GM18526 (cell line): ENCODE results near the gene USP7.
A peak's percentile ranks its signal among the peaks of the same experiment; 100 is the strongest.

Source experiments
- POLR2A ChIP-seq: IDR thresholded peaks from 3 replicates; pipeline ENCODE4 v1.6.1; 2011; ENCODE audit not compliant: insufficient read length; ENCODE audit errors: extremely low read depth

The USP7 gene

GRCh38 chr16:8963821-8964441 lies at the start of gene USP7:
TSS of gene USP7 (minus strand) at chr16:8963906. CDS start at chr16:8963285, 621 bp downstream.
- peak; percentile 76 for TF ChIP-seq POLR2A

DNA sequence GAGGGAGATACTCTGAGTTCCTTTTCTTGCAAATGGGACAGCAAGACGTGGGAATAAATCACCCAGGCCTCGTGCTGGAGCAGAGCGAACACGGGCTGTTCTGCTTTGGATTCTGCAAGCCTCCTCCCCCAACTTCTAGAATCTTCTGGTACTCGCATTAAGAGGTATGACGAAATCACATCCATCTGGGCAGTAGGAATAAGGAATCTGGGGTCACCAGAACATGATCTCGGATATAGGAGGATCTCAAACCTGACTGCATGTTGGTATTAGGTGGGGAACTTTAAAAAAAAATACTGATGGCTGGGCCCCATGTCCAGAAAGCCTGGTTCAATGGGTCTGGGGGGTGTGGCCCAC lies 49.8 kb upstream of the USP7 start:
- no peak for TF ChIP-seq POLR2A

DNA sequence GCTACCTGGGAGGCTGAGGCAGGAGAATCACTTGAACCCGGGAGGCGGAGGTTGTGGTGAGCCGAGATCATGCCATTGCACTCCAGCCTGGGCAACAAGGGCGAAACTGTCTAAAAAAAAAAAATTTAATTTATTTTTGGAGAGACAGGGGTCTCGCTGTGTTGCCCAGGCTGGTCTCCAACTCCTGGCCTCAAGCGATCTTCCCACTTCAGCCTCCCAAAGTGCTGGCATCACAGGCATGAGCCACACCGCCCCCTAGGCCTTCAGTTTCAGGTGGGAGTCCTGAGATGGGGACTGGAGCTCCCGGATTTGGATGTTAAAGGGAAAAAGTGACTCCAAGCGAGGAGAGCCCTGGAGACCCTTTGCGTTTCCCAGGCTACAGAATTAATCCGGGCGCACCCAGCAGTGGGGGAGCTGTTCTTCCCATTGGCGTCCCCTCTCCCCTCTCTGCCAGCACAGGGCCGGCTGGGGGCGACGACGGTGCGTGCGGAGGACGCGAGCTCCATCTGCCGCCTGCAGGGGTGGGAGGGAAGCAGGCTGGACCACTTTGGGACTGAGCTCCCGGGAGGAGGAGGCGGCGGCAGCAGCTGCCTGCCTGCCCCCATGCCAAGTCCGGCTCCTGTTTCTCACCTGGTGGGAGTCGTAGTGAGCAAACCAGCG lies 49.3 kb upstream of the USP7 start:
- TF ChIP-seq POLR2A = no peak

DNA sequence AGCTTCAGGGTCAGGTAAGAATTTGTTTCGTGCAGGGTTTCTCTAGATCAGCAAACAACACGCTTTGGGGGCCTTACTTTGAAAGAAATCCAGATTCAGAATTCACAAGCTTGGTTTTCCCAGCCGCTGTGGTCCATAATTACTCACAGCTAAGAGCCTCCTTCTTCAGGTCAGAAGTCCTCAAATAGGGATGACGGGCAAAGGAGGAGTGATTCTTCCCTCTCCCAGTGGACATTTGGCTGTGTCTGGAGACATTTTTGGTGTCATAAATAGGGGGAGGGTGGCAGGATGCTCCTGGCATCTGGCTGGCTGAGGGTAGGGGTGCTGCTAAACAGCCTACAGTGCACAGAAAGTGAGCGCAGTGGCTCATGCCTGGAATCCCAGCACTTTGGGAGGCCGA lies 48.6 kb upstream of the USP7 start:
- TF ChIP-seq POLR2A = no peak

GRCh38 chr16:9008601-9009260 lies 45.0 kb upstream of the USP7 start:
- TF ChIP-seq POLR2A = no peak

DNA sequence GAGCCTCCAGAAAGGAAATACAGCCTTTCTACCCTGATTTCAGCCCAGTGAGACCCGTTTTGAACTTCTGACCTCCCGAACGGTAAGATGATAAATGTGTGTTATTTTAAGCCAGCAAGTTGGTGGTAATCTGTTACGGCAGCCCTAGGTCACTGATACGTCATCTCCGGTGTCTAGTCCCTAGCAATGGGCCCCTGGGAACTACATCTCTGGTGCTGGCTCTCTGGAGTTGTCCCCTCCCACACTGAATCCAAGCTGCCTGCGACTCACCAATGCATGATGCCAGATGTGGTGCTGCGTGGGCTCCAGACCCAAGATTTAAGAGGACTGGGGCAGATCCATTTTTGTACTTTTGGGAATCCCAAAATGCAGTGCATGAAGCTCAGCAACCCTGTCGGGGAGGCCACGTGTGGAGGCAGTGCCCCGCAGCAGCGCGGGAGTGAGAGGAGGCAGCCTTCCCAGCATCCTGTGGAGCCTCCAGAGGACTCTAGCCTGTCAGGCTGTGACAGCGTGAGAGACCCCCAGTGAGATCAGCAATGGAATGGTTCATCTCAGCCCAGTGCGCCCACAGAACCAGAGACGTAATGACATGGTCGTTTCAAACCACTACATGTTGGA lies 43.6 kb upstream of the USP7 start:
- no peak for TF ChIP-seq POLR2A

GRCh38 chr16:9004183-9004582 lies 40.5 kb upstream of the USP7 start:
- TF ChIP-seq POLR2A = no peak

DNA sequence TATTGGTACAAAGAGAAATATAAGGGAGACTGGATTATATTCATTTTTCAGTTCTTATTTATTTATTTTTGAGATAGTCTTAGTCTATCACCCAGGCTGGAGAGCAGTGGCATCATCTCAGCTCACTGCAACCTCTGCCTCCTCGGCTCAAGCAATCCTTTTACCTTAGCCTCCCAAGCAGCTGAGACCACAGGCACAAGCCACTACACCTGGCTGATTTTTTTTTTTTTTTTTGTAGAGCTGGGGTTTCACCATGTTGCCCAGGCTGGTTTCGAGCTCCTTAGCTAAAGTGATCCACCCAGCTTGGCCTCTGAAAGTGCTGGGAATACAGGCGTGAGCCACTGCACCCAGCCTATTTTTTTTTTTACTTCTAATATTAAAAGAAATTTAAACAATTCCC lies 40.1 kb upstream of the USP7 start:
- no peak for TF ChIP-seq POLR2A

DNA sequence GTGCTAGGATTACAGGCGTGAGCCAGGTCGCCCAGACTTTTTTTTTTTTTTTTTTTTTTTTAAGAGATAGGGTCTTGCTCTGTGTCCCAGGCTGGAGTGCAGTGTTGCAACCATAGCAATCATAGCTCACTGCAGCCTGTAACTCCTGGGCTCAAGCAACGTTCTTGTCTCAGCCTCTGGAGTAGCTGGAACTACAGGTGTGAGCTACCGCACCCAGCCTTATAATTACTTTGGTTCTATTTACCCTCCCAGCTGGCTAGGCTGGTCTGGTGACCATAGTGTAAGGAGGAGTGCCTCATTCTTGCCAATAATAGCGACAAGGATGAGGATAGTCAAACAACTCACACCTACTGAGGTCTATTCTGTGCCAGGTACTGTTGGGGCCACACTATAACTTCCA lies 39.6 kb upstream of the USP7 start:
- no peak for TF ChIP-seq POLR2A

- TF ChIP-seq POLR2A = no peak
These were observed 38.3 kb upstream of the USP7 start for GRCh38 chr16:9002042-9002441.

GRCh38 chr16:9000664-9001063 lies 37.0 kb upstream of the USP7 start:
- TF ChIP-seq POLR2A = no peak

DNA sequence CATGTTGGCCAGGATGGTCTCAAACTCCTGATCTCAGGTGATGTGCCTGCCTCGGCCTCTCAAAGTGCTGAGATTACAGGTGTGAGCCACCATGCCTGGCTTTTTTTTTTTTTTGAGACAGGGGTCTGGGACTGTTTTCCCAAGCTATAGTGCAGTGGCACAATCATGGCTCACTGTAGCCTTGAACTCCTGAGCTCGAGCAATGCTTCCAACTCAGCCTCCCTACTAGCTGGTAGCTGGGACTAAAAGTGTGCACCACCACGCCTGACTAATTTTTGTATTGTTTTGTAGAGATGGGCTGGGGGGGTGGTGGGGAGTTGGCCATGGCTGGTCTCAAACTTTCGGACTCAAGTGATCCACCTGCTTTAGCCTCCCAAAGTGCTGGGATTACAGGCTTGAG lies 36.1 kb upstream of the USP7 start:
- TF ChIP-seq POLR2A = no peak

DNA sequence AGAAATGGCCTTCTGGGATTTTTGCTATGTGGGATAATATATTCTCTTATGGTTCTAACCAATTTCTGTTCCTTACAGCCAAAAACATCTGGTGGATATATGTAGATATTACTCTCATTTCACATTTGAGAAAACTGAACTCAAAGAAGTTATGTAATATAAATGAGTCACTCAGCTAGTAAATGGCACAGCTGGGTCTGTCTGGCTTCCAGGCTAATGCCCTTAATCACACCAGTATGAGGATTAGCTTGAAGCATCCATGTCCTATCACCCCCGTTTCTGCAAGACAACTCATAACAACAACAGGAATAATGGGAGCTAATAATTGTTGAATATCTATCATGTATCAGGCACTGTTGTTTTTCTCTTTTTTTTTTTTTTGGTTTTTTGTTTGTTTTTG lies 34.4 kb upstream of the USP7 start:
- no peak for TF ChIP-seq POLR2A

GRCh38 chr16:8996891-8997290 lies 33.2 kb upstream of the USP7 start:
- TF ChIP-seq POLR2A = no peak

GRCh38 chr16:8990445-8990844 lies 26.7 kb upstream of the USP7 start:
- no peak for TF ChIP-seq POLR2A

DNA sequence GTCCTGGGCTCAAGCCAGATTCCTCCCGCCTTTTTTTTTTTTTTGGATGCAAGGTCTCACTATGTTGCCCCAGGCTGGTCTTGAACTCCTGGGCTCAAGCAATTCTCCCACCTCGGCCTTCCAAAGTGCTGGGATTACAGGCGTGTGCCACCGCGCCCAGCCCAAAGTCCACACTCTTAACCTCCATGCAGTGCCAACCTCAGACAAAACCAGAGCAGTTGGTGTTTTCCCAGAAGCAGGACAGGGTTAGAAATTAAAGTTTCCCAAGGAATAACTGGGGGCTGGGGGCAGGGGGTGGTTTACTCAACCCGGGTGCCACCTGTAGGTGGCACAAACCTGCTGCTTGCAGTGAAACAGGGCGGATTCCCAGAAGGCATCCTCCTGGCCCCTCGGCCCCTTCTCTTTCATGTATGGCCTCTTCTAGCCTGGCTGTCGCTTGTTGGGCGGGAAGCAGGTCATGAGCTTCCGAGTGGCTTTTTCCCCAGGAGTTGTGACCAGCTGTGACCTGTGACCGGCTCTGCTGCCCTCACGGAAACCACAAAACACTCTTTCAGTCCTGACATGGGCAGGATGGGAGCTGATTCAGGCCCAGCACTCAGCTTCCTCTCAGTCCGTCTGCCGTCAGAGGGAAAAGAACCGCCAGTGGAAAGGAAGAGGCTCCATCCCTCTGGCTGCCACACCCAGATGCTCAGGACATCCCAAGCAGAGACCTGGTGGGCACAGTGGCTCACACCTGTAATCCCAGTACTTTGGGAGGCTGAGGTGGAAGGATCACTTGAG lies 25.6 kb upstream of the USP7 start:
- TF ChIP-seq POLR2A = no peak

GRCh38 chr16:8986818-8987191 lies 23.1 kb upstream of the USP7 start:
- TF ChIP-seq POLR2A = no peak
